NCI-H1105 treated with DMSO at 0.1 percent for 48 hours (cell line): ENCODE data around the gene TXNL4A.
A peak's percentile ranks its signal among the peaks of the same experiment; 100 is the strongest.

ENCODE experiments used
- DNase-seq: peaks from one replicate; lab custom pipeline; 2025; lab: John Stamatoyannopoulos, UW

TXNL4A gene

GRCh38 chr18:79935098-79935480 lies 53.3 kb downstream of the TXNL4A start:
- no peak for DNase-seq

GRCh38 chr18:79934311-79935097 lies 53.9 kb downstream of the TXNL4A start:
- DNase-seq: no peak

DNA sequence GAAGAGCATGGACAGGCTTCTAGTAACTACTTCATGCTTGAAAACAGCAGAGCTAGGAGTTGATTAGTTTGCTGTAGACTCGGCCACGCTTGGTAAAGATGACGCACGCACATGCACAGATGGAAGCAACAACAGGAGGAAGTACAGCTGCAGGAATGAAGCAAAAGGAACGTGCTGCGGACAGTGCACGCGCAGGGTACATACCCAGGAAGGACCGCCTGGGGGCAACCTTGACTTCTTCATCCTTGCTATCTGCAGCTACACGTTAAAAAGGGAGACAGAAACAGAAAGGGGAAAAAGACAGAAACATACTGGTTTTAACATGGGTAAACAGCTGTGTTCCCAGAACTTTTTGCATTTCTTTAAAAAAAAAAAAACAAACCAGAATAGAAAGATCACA lies 54.6 kb downstream of the TXNL4A start:
- DNase-seq: no peak

DNA sequence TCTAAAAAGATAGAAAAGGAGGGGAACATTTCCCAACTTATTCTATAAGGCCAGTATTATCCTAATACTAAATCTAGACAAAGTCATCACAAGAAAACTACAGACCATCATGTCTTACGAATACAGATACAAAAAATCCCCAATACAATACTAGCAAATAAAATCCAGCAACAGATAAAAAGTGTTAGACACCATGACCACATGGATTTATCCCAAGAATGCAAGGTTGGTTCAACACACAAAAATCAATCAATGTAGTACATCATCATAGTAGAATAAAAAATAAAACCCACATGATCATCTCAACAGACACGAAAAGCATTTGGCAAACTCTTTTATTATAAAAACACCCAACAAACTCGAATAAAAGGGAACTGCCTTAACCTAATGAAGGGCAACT lies 55.5 kb downstream of the TXNL4A start:
- DNase-seq: no peak

- no peak for DNase-seq
Observed at GRCh38 chr18:79931475-79931874, 56.9 kb downstream of the TXNL4A start.

GRCh38 chr18:79930020-79930642 lies 58.2 kb downstream of the TXNL4A start:
- DNase-seq: no peak

- no peak for DNase-seq
Observed at GRCh38 chr18:79928563-79928960, 59.8 kb downstream of the TXNL4A start.

GRCh38 chr18:79927607-79928562 lies 60.5 kb downstream of the TXNL4A start:
- DNase-seq: no peak

- no peak for DNase-seq
Observed at GRCh38 chr18:79926715-79927606, 61.4 kb downstream of the TXNL4A start.

DNA sequence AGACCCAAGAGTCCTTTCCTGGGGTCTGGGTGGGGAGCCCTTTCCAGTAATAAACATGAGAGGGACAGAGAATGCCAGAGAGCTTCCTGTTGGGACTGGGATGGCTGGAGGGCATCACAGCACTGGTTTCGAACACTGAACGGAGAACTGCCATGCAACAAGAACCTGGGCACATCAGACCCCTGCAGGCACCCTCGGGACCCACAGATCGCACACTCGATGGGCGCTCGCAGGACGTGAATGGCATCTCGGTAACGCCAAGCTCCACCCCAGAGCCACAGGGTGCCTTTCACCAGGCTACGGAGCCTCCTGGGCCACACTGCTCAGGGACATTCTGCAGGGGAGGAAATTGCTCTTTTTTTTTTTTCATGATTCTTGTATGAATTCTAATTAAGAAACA lies 62.1 kb downstream of the TXNL4A start:
- DNase-seq: no peak

- peak; percentile 95 for DNase-seq
Observed at GRCh38 chr18:79924814-79925731, 63.3 kb downstream of the TXNL4A start.

GRCh38 chr18:79923896-79924585 lies 64.3 kb downstream of the TXNL4A start:
- DNase-seq: no peak

DNA sequence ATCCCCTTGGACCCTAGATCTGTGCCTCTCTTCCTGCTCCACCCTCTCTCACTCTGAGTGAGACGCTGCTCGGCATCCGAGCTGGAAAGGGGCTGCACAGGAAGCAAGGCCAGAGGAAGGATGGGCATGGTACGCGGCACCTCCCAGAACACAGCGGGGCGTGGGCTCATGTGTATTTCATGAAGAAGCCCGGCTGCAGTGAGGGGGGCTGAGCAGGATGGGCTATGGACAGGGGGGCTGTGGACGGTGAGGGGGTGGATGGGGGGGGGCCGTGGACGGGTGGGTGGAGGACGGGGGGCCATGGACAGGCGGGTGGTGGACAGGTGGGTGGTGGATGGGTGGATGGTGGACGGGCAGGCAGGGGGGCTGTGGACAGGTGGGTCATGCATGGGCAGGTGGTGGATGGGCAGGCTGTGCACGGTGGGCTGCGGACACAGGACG lies 65.4 kb downstream of the TXNL4A start:
- DNase-seq: no peak

GRCh38 chr18:79921984-79922965 lies 66.1 kb downstream of the TXNL4A start:
- no peak for DNase-seq
